WTC11 (cell line): ENCODE data around the gene NRXN3.

Experiments
- CTCF ChIP-seq: fragments of 200-600 bp; IDR thresholded peaks from 2 replicates; pipeline ENCODE4 v1.8.0; 2022; ENCODE audit warnings: antibody characterized with exemption
- ERG ChIP-seq: fragments of 250-450 bp; sonication (Bioruptor Pico); IDR thresholded peaks from 2 replicates; pipeline ENCODE4 v1.8.0; 2021; ENCODE audit warnings: mild to moderate bottlenecking
- ESRRA ChIP-seq: sonication (generic); formaldehyde crosslinking; IDR thresholded peaks from 2 replicates; pipeline ENCODE4 v1.8.1; 2022; ENCODE audit warnings: mild to moderate bottlenecking, missing genetic modification reagents, borderline replicate concordance
- JUN ChIP-seq: sonication (generic); formaldehyde crosslinking; IDR thresholded peaks from 2 replicates; pipeline ENCODE4 v1.8.0; 2023; ENCODE audit warnings: mild to moderate bottlenecking, missing genetic modification reagents
- MAX ChIP-seq: sonication (generic); formaldehyde crosslinking; IDR thresholded peaks from 2 replicates; pipeline ENCODE4 v1.8.0; 2022; ENCODE audit warnings: mild to moderate bottlenecking, missing genetic modification reagents
- SMAD3 ChIP-seq: sonication (generic); formaldehyde crosslinking; IDR thresholded peaks from 2 replicates; pipeline ENCODE4 v1.8.0; 2022; ENCODE audit warnings: missing genetic modification reagents, mild to moderate bottlenecking, borderline replicate concordance
- ZNF423 ChIP-seq: fragments of 250-450 bp; sonication (Bioruptor Pico); IDR thresholded peaks from 2 replicates; pipeline ENCODE4 v2.1.2; 2022; ENCODE audit warnings: mild to moderate bottlenecking, moderate library complexity
- ZSCAN18 ChIP-seq: fragments of 250-450 bp; sonication (Bioruptor Pico); IDR thresholded peaks from 2 replicates; pipeline ENCODE4 v2.1.2; 2022; ENCODE audit warnings: mild to moderate bottlenecking, moderate library complexity

GRCh38 chr14:79408696-79409095 lies 1238.5 kb downstream of the NRXN3 start:
- TF ChIP-seq ZSCAN18 (CRISPR knock-in tag) (no peak), CTCF (no peak), ZNF423 (CRISPR knock-in tag) (no peak), SMAD3 (CRISPR knock-in tag) (no peak), ESRRA (CRISPR knock-in tag) (no peak), ERG (CRISPR knock-in tag) (no peak), MAX (CRISPR knock-in tag) (no peak), JUN (no peak)
